ENCODE data around the gene ZNF618.

ZNF618 gene

DNA sequence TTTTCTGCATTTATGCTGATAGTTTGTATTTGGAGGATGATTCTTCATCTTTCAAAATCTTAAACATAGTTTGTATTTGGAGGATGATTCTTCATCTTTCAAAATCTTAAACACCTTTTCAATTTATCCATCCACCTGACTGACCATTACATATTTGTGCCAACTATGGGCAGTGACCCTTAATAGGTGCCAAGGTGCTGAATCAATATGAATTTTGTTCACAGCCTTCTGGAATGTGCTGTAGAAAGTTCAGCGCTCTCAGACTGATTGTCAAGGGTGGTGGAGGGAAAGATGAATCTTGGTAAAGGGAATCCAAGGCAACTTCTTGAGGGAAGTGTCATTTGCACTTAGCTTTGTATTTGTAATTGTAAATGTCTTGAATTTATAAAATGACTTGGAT lies 18.1 kb downstream of the ZNF618 start:
- Histone ChIP-seq H3F3A (ENCODE audit: low read depth) (no peaks in the 10 kb centered on the region), H3K4me1 (ENCODE audit: insufficient read depth, low read length, poor library complexity, severe bottlenecking) (peaks cover 10% of the 10 kb centered on the region), H3K9me2 (replicated peaks; ENCODE audit: low read depth, low read length) (no peaks in the 10 kb centered on the region), H2AFZ (ENCODE audit: low read length) (no peak overlapping the region), H3K4me2 (ENCODE audit: low read depth, low read length, poor library complexity, severe bottlenecking) (no peak overlapping the region), H3K9me3 (ENCODE audit: insufficient read depth, low read depth, low read length) (0 out of 2 replicates have a peak, but pooled peaks cover 13% of the 10 kb centered on the region), H3K36me3 (ENCODE audit: insufficient read depth, low read length) (peaks cover 6% of the 10 kb centered on the region; the same call in 1 of the 2 replicates), H3K9ac (ENCODE audit: low read depth, low read length, poor library complexity, severe bottlenecking) (no peak overlapping the region), H4K20me1 (ENCODE audit: insufficient read depth, low read length, poor library complexity, severe bottlenecking) (peaks cover 3% of the 10 kb centered on the region), H3K27me3 (ENCODE audit: insufficient read depth, low read length, poor library complexity, severe bottlenecking) (no peaks in the 10 kb centered on the region), H3K79me2 (ENCODE audit: insufficient read depth, low read length) (peaks cover 53% of the 10 kb centered on the region), H3K4me3 (ENCODE audit: low read length, poor library complexity, severe bottlenecking) (no peak overlapping the region)
- TF ChIP-seq EZH2phosphoT487 (IDR thresholded peaks at IDR 0.05; ENCODE audit: borderline replicate concordance), result no peak
- TF ChIP-seq, protein P1, sequence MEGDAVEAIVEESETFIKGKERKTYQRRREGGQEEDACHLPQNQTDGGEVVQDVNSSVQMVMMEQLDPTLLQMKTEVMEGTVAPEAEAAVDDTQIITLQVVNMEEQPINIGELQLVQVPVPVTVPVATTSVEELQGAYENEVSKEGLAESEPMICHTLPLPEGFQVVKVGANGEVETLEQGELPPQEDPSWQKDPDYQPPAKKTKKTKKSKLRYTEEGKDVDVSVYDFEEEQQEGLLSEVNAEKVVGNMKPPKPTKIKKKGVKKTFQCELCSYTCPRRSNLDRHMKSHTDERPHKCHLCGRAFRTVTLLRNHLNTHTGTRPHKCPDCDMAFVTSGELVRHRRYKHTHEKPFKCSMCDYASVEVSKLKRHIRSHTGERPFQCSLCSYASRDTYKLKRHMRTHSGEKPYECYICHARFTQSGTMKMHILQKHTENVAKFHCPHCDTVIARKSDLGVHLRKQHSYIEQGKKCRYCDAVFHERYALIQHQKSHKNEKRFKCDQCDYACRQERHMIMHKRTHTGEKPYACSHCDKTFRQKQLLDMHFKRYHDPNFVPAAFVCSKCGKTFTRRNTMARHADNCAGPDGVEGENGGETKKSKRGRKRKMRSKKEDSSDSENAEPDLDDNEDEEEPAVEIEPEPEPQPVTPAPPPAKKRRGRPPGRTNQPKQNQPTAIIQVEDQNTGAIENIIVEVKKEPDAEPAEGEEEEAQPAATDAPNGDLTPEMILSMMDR (conservative IDR thresholded peaks at IDR 0.05; ENCODE audit: low read length), result no peak

DNA sequence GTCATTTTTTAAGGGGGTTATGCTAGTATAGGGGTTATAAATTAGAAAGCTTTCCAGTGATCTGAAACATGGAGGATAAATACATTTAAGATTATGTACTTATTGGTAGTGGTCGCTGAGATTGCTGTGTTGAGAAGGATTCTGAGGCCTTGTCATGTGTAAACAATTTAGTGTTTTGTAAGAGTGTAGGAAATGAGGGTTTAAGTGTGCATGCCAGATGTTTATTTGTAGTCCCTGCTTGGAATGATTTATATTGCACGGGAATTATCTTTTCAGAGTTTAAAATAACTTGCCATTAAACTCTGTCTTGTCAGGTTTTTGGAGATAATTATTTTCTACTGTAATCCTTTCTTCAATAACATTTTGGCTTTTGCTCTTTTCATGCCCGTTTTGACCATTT lies 19.4 kb downstream of the ZNF618 start:
- no peak for TF ChIP-seq EZH2phosphoT487 (IDR thresholded peaks at IDR 0.05; ENCODE audit: borderline replicate concordance)
- no peaks in the 10 kb centered on the region for H3K9me2 ChIP-seq (replicated peaks; ENCODE audit: low read depth, low read length)
- no peak overlapping the region for H3K4me3 ChIP-seq (ENCODE audit: low read length, poor library complexity, severe bottlenecking)
- H3K9me3 ChIP-seq (ENCODE audit: insufficient read depth, low read depth, low read length), result 0 out of 2 replicates have a peak, but pooled peaks cover 11% of the 10 kb centered on the region
- no peaks in the 10 kb centered on the region for H3K27me3 ChIP-seq (ENCODE audit: insufficient read depth, low read length, poor library complexity, severe bottlenecking)
- no peak overlapping the region for H2AFZ ChIP-seq (ENCODE audit: low read length)
- H3K79me2 ChIP-seq (ENCODE audit: insufficient read depth, low read length), result peaks cover 49% of the 10 kb centered on the region
- peaks cover 3% of the 10 kb centered on the region for H4K20me1 ChIP-seq (ENCODE audit: insufficient read depth, low read length, poor library complexity, severe bottlenecking)
- H3K4me1 ChIP-seq (ENCODE audit: insufficient read depth, low read length, poor library complexity, severe bottlenecking), result peaks cover 10% of the 10 kb centered on the region
- H3K9ac ChIP-seq (ENCODE audit: low read depth, low read length, poor library complexity, severe bottlenecking), result no peak overlapping the region
- H3K4me2 ChIP-seq (ENCODE audit: low read depth, low read length, poor library complexity, severe bottlenecking), result no peak overlapping the region
- H3K36me3 ChIP-seq (ENCODE audit: insufficient read depth, low read length), result peaks cover 2% of the 10 kb centered on the region; the same call in 1 of the 2 replicates
- H3F3A ChIP-seq (ENCODE audit: low read depth), result no peaks in the 10 kb centered on the region

DNA sequence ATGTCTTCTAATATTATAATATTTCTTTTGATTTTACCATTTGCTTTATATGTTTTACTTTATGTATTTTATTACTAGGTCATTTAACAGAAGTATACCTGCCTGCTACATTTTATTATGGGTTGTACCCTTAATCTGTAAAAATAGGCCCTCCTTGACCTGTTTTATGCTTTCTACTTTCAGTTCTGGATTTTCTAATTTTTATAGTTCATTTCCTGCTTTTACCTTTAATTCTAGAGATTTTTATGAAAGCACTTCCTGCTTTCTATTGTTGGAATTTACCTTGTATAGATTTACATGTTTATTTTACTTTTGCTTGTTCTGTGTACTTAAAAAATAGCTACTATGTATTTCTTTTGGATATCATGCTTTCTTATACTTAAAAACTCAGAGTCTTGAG lies 20.6 kb downstream of the ZNF618 start:
- Histone ChIP-seq H3F3A (ENCODE audit: low read depth) (no peaks in the 10 kb centered on the region), H3K9me3 (ENCODE audit: insufficient read depth, low read depth, low read length) (no peaks in the 10 kb centered on the region), H3K9me2 (replicated peaks; ENCODE audit: low read depth, low read length) (no peaks in the 10 kb centered on the region), H3K4me3 (ENCODE audit: low read length, poor library complexity, severe bottlenecking) (no peak overlapping the region), H2AFZ (ENCODE audit: low read length) (no peak overlapping the region), H3K4me1 (ENCODE audit: insufficient read depth, low read length, poor library complexity, severe bottlenecking) (peaks cover 10% of the 10 kb centered on the region), H3K79me2 (ENCODE audit: insufficient read depth, low read length) (peaks cover 48% of the 10 kb centered on the region), H3K4me2 (ENCODE audit: low read depth, low read length, poor library complexity, severe bottlenecking) (peak overlapping the region; percentile 31), H3K9ac (ENCODE audit: low read depth, low read length, poor library complexity, severe bottlenecking) (no peak overlapping the region), H3K27me3 (ENCODE audit: insufficient read depth, low read length, poor library complexity, severe bottlenecking) (no peaks in the 10 kb centered on the region), H4K20me1 (ENCODE audit: insufficient read depth, low read length, poor library complexity, severe bottlenecking) (peaks cover 3% of the 10 kb centered on the region), H3K36me3 (ENCODE audit: insufficient read depth, low read length) (no peaks in the 10 kb centered on the region)
- TF ChIP-seq, protein P1 (conservative IDR thresholded peaks at IDR 0.05; ENCODE audit: low read length), result no peak
- TF ChIP-seq EZH2phosphoT487 (IDR thresholded peaks at IDR 0.05; ENCODE audit: borderline replicate concordance), result no peak

DNA sequence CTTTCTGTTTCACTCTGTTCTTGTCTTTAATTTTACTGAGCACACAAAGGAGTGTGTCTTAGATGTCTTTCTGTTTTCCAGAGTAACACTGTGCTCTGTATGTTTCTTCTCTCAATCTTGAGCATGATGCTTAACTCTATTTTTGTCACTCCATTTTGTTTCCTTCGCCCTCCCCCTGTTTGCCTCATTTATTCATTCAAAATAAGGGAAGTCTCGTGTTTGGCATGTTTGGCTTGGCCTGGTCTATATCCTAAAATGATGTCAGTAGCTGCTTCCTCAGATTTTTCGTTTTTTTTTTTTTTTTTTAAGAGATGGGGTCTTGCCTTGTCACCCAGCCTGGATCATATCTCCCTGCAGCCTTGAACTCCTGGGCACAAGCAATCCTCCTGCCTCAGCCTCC lies 22.0 kb downstream of the ZNF618 start:
- Histone ChIP-seq H3K27me3 (ENCODE audit: insufficient read depth, low read length, poor library complexity, severe bottlenecking) (no peaks in the 10 kb centered on the region), H3K79me2 (ENCODE audit: insufficient read depth, low read length) (peaks cover 53% of the 10 kb centered on the region)

More for the DNA sequence above, 22.0 kb downstream of the ZNF618 start:
- Histone ChIP-seq H3K9me3 (ENCODE audit: insufficient read depth, low read depth, low read length) (peaks cover 1% of the 10 kb centered on the region; the same call in 1 of the 2 replicates), H3K4me2 (ENCODE audit: low read depth, low read length, poor library complexity, severe bottlenecking) (no peak overlapping the region), H3F3A (ENCODE audit: low read depth) (no peaks in the 10 kb centered on the region), H2AFZ (ENCODE audit: low read length) (no peak overlapping the region), H4K20me1 (ENCODE audit: insufficient read depth, low read length, poor library complexity, severe bottlenecking) (peaks cover 3% of the 10 kb centered on the region), H3K36me3 (ENCODE audit: insufficient read depth, low read length) (no peaks in the 10 kb centered on the region), H3K4me3 (ENCODE audit: low read length, poor library complexity, severe bottlenecking) (no peak overlapping the region), H3K9ac (ENCODE audit: low read depth, low read length, poor library complexity, severe bottlenecking) (no peak overlapping the region), H3K4me1 (ENCODE audit: insufficient read depth, low read length, poor library complexity, severe bottlenecking) (peaks cover 10% of the 10 kb centered on the region), H3K9me2 (replicated peaks; ENCODE audit: low read depth, low read length) (no peaks in the 10 kb centered on the region)
- TF ChIP-seq EZH2phosphoT487 (IDR thresholded peaks at IDR 0.05; ENCODE audit: borderline replicate concordance), result no peak
- TF ChIP-seq, protein P1 (conservative IDR thresholded peaks at IDR 0.05; ENCODE audit: low read length), result no peak
